ENCODE results near the gene TRMT2A. TPM values are rescaled to one million over a fixed set of nuclear protein-coding genes. Genes with fewer than 3 reads are reported as not detected.

The TRMT2A gene
- 33.4 and 38.6 TPM in 2 replicates for total RNA-seq

GRCh38 chr22:20116951-20117632 is at the start of gene TRMT2A:
Gene TRMT2A (minus strand): TSS chr22:20117226. CDS start chr22:20116906, 320 bp downstream.

GRCh38 chr22:20150381-20151275 is 33.6 kb upstream of the TRMT2A start, which contains the start of gene CCDC188:
Gene CCDC188 (minus strand): TSS chr22:20151055. CDS start chr22:20150986, 69 bp downstream.

GRCh38 chr22:20131597-20131858 is 14.5 kb upstream of the TRMT2A start, which contains the start of gene ZDHHC8:
Gene ZDHHC8 (plus strand): TSS chr22:20131804. CDS start chr22:20131948, 144 bp downstream.

GRCh38 chr22:20115691-20116375 is 1.2 kb downstream of the TRMT2A start, which contains the start of gene RANBP1:
Gene RANBP1 (plus strand): TSS chr22:20116104. CDS start chr22:20116185, 81 bp downstream.

GRCh38 chr22:20079745-20080444 is 37.1 kb downstream of the TRMT2A start, which contains the start of gene DGCR8:
Gene DGCR8 (plus strand): TSS chr22:20080241. CDS start chr22:20085964, 5,723 bp downstream.

Small RNA genes within 50 kb of the gene (small RNA-seq; reads per million reads assigned to genes)
- gene MIR6816 (not detected), gene RF00017 (not detected), gene RF00599 (not detected)

Other genes starting within 250 kb of the TRMT2A start
- gene COMT, start 175.5 kb downstream of the TRMT2A start, total RNA-seq: 122 and 155 TPM in 2 replicates
- gene TXNRD2, start 175.4 kb downstream of the TRMT2A start, total RNA-seq: 44.1 and 67.6 TPM in 2 replicates
- 40.2 and 44.3 TPM in 2 replicates for gene ARVCF, start 100.4 kb downstream of the TRMT2A start, total RNA-seq
- gene TANGO2, start 96.1 kb downstream of the TRMT2A start, total RNA-seq: 32.3 and 35.0 TPM in 2 replicates
- 36.3 and 44.8 TPM in 2 replicates for gene DGCR8, start 37.0 kb downstream of the TRMT2A start, total RNA-seq
- 358 and 382 TPM in 2 replicates for gene RANBP1, start 1.1 kb downstream of the TRMT2A start, total RNA-seq
- gene ZDHHC8, start 14.6 kb upstream of the TRMT2A start, total RNA-seq: 29.4 and 32.4 TPM in 2 replicates
- gene CCDC188, start 33.8 kb upstream of the TRMT2A start, total RNA-seq: 6.9 and 7.0 TPM in 2 replicates
- gene RTN4R, start 151.1 kb upstream of the TRMT2A start, total RNA-seq: 0.27 and 1.1 TPM in 2 replicates
- 33.4 and 34.7 TPM in 2 replicates for gene DGCR6L, start 202.8 kb upstream of the TRMT2A start, total RNA-seq